ENCODE data around the gene AVEN.

GRCh38 chr15:34059476-34059875 is 20.5 kb upstream of the AVEN start:
- TF ChIP-seq CTCF (conservative IDR thresholded peaks at IDR 0.05; ENCODE audit: low read length), result no peak
- no peak for TF ChIP-seq EZH2phosphoT487 (IDR thresholded peaks at IDR 0.05; ENCODE audit: borderline replicate concordance, low read depth, low read length)
